Spleen (tissue), 7 donors: ENCODE results near the gene ATP12A.

Experiments used
- CTCF ChIP-seq, 11 experiments: fragments of 200-600 bp in 7 of 11; fragments of 450-650 bp in 4 of 11; sonication (generic) in 4 of 11; IDR thresholded peaks in 8 of 11; conservative IDR thresholded peaks in 3 of 11; 1 replicate in 7 of 11; 2 replicates in 4 of 11; pipeline versions ENCODE4 v1.4.0 to v1.8.0; 2016 to 2021; ENCODE audit warnings: antibody characterized with exemption in 11 of 11, inconsistent platforms in 4 of 11, mild to moderate bottlenecking in 1 of 11
- POLR2A ChIP-seq, 3 donors: fragments of 450-650 bp; IDR thresholded peaks; one replicate each; pipeline ENCODE4 v1.5.1; 2017; ENCODE audit warnings: antibody characterized with exemption in 3 of 3, mild to moderate bottlenecking in 1 of 3
- POLR2AphosphoS5 ChIP-seq, 3 donors: sonication (generic); formaldehyde crosslinking; IDR thresholded peaks; one replicate each; pipeline ENCODE4 v1.5.1; 2017; ENCODE audit warnings: antibody characterized with exemption in 3 of 3
- donor health status: DM: no; HTN: no; CAD: no; lungs with moderate emphysema.
- donor health status: DM: no; HTN: no; CAD: no.
- donor health status: DM: no; HTN: no; CAD: no.

GRCh38 chr13:24683838-24684599 is 3.8 kb downstream of the ATP12A start:
- TF ChIP-seq CTCF (IDR thresholded peaks at IDR 0.05 in 8 of 11, conservative IDR thresholded peaks at IDR 0.05 in 3 of 11) (peak; percentile 27 to 86 (median 71)), POLR2A (IDR thresholded peaks at IDR 0.05) (no peak), POLR2AphosphoS5 (IDR thresholded peaks at IDR 0.05) (no peak)
